ENCODE measurements around the gene SMIM22. TPM values are rescaled to one million over a fixed set of nuclear protein-coding genes. Genes with fewer than 3 reads are reported as not detected.

The SMIM22 gene
- total RNA-seq, 1 experiment from 2014 or later = not detected

- in situ Hi-C loops (cut with HindIII; ENCODE audit: low pct_unique_long_range_greater_than_20kb, low sequenced_read_pairs) = no loop called here
- no peak for DNase-seq (ENCODE audit: low read depth, low spot score)
Observed at GRCh38 chr16:4787627-4788482, 7.3 kb upstream of the SMIM22 start, which contains the start of gene SEPTIN12. TSS of gene SEPTIN12 (minus strand) at chr16:4788345. CDS start at chr16:4787645, 700 bp downstream.

GRCh38 chr16:4788489-4788889 is 6.7 kb upstream of the SMIM22 start:
- DNase-seq (ENCODE audit: low read depth, low spot score) = no peak
- in situ Hi-C loops (cut with HindIII; ENCODE audit: low pct_unique_long_range_greater_than_20kb, low sequenced_read_pairs) = no loop called here

- in situ Hi-C loops (cut with HindIII; ENCODE audit: low pct_unique_long_range_greater_than_20kb, low sequenced_read_pairs) = no loop called here
- DNase-seq (ENCODE audit: low read depth, low spot score) = no peak
Observed at GRCh38 chr16:4788910-4789309, 6.3 kb upstream of the SMIM22 start.

GRCh38 chr16:4790261-4790660 is 4.9 kb upstream of the SMIM22 start:
- in situ Hi-C loops (cut with HindIII; ENCODE audit: low pct_unique_long_range_greater_than_20kb, low sequenced_read_pairs) = no loop called here

GRCh38 chr16:4790871-4791270 is 4.3 kb upstream of the SMIM22 start:
- in situ Hi-C loops (cut with HindIII; ENCODE audit: low pct_unique_long_range_greater_than_20kb, low sequenced_read_pairs) = no loop called here
- no peak for DNase-seq (ENCODE audit: low read depth, low spot score)

More at GRCh38 chr16:4790261-4790660, 4.9 kb upstream of the SMIM22 start:
- DNase-seq (ENCODE audit: low read depth, low spot score) = no peak

- in situ Hi-C loops (cut with HindIII; ENCODE audit: low pct_unique_long_range_greater_than_20kb, low sequenced_read_pairs) = no loop called here
Observed at GRCh38 chr16:4792951-4793513, 2.1 kb upstream of the SMIM22 start.

GRCh38 chr16:4795828-4796572 is 831 bp downstream of the SMIM22 start:
- no peak for DNase-seq (ENCODE audit: low read depth, low spot score)
- in situ Hi-C loops (cut with HindIII; ENCODE audit: low pct_unique_long_range_greater_than_20kb, low sequenced_read_pairs) = no loop called here

More at GRCh38 chr16:4792951-4793513, 2.1 kb upstream of the SMIM22 start:
- DNase-seq (ENCODE audit: low read depth, low spot score) = no peak

- DNase-seq (ENCODE audit: low read depth, low spot score) = no peak
- in situ Hi-C loops (cut with HindIII; ENCODE audit: low pct_unique_long_range_greater_than_20kb, low sequenced_read_pairs) = no loop called here
Observed at GRCh38 chr16:4796982-4797804, 2.0 kb downstream of the SMIM22 start.

- no peak for DNase-seq (ENCODE audit: low read depth, low spot score)
- in situ Hi-C loops (cut with HindIII; ENCODE audit: low pct_unique_long_range_greater_than_20kb, low sequenced_read_pairs) = no loop called here
Observed at GRCh38 chr16:4797805-4798252, 2.7 kb downstream of the SMIM22 start.

GRCh38 chr16:4798456-4798855 is 3.3 kb downstream of the SMIM22 start:
- no peak for DNase-seq (ENCODE audit: low read depth, low spot score)
- in situ Hi-C loops (cut with HindIII; ENCODE audit: low pct_unique_long_range_greater_than_20kb, low sequenced_read_pairs) = no loop called here

- in situ Hi-C loops (cut with HindIII; ENCODE audit: low pct_unique_long_range_greater_than_20kb, low sequenced_read_pairs) = no loop called here
- DNase-seq (ENCODE audit: low read depth, low spot score) = no peak
Observed at GRCh38 chr16:4799171-4799855, 4.1 kb downstream of the SMIM22 start.

GRCh38 chr16:4800290-4801041 is 5.3 kb downstream of the SMIM22 start:
- in situ Hi-C loops (cut with HindIII; ENCODE audit: low pct_unique_long_range_greater_than_20kb, low sequenced_read_pairs) = no loop called here
- DNase-seq (ENCODE audit: low read depth, low spot score) = no peak

- in situ Hi-C loops (cut with HindIII; ENCODE audit: low pct_unique_long_range_greater_than_20kb, low sequenced_read_pairs) = no loop called here
- DNase-seq (ENCODE audit: low read depth, low spot score) = no peak
Observed at GRCh38 chr16:4801051-4801961, 6.1 kb downstream of the SMIM22 start.

GRCh38 chr16:4801962-4802658 is 6.9 kb downstream of the SMIM22 start, which contains the start of gene ROGDI:
TSS of gene ROGDI (minus strand) at chr16:4802633. CDS start at chr16:4802571, 62 bp downstream.
- in situ Hi-C loops (cut with HindIII; ENCODE audit: low pct_unique_long_range_greater_than_20kb, low sequenced_read_pairs) = no loop called here
- DNase-seq (ENCODE audit: low read depth, low spot score) = peak; percentile 26
